GM21737 (cell line): ENCODE results near the gene HMGXB3.

ENCODE experiments used
- ATAC-seq: cut with Tn5 transposase; IDR thresholded peaks from one replicate; pipeline ENCODE4 v1.9.1; 2021; ENCODE audit warnings: mild to moderate bottlenecking, moderate library complexity; ENCODE audit not compliant: unreplicated experiment

Gene HMGXB3

DNA sequence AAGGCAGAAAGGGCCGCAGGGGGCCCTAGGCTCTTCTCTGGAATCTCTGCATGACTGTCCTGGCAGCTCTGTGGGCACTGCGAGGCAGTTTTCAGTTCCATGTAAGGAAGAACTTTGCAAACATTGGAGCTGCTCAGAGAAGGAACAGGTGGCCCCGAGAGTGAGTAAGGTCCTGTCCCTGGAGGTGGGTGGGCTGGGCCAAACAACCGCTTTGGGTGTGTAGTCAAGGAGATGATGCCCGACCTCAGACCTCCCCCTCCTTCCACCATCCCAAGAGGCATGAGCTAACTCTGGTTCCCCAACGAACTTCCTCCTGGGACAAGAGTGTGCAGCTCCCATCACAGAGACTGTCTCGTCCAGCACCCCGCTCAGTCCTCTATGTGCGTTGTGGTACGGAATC, 65.3 kb downstream of the HMGXB3 start:
- no peak for ATAC-seq

DNA sequence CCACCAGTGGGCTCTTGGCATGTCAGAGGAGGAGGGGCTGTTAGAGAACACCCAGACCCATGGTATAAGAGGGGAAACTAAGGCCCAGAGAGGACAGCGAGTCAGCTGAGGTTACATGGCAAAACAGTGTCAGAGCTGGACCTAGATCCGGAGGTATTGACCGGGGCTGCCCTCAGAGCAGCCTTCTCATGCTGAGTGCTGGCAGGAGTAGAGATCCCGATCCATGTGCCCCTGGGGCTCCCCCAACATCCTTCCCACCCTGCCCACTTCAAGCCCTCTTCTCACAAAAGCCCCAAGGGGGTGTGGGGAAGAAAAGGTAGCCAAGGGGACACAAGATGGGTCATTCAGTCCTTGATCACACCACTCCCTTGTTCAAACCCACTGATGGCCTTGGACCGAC, 65.9 kb downstream of the HMGXB3 start:
- no peak for ATAC-seq

DNA sequence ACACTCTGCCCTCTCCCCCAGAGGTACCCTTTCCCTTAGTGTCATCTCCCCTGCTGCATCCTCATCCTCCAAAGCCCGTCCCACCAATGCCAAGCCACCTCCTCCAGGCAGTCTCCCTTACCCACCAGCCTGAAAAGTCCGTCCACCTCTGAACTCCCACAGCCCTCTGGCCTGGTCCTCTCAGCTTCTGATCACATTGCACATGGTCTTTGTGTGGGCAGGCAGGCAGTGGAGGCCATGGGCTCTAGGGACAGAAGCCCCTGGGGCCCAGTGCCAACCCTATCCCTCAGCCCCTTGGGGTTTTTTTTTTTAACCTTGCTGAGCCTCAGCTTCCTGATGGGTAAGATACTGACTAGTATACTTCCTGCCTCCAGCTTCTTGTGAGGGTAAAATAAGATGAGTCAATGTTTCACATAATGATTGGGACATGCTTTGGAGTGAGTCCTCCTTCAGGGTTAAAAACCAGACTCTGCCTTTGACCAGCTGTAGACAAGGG, 66.4 kb downstream of the HMGXB3 start:
- peak; percentile 50 for ATAC-seq

DNA sequence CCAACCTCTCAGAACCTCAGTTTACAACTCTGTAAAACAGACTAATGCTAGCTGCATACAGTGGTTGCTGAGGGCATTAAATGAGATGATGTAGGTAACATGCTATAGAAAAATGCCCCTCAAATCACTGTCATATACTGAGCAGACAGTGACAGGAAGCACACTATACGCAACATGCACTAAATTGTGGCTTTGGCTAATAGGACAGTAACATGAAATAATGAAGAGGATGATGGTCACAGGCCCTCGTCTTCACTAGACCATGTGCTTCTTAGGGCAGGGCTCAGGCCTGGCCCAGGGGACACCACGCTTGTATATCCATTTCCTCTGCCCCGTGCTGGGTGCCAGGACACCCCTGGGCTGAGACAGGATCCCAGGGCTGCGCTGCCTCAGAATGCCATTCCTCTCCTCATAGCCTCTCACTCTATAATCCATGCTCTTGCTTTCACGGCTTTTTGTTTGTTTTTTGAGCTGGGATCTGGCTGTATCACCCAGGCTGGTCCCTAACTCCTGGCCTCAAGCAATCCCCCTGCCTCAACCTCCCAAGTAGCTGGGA, 66.9 kb downstream of the HMGXB3 start:
- ATAC-seq, result peak; percentile 13

DNA sequence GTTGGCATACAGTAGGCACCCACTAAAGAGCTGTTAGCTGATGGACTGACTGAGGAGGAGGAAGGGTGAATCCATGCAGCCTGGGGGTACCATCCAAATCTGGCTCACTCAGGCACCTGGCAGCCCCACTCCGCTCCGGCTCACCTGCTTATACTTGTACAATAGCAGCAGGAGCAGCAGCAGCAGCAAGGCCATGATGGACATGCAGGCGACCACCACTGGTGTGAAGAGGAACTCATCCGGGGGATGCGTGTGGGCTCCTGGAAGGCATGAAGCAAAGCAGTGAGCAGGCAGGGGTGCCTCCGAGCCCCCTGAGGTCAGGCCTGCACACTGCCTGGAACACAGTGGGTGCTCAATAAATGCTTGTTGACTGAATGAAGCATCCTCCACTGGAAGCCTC, 67.5 kb downstream of the HMGXB3 start:
- no peak for ATAC-seq

DNA sequence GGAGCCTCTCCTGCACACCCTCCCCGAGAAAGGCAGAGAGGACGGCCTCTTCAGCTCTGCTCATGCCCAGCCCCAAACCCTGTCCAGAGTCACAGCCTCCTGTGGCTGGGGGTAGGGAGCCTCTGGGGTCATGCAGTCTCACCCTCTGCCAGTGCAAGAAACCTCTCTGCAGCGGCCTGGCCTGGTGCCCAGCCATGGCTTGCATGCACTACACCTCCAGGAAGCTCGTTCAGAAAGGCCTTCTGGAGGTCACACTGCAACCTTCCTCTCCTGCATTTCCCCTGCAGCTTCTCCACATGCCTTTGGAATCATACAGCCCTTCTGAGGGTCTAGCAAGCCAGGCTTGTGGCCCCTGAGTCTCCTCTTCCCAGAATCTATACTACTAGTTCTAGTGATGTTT, 67.9 kb downstream of the HMGXB3 start:
- no peak for ATAC-seq

DNA sequence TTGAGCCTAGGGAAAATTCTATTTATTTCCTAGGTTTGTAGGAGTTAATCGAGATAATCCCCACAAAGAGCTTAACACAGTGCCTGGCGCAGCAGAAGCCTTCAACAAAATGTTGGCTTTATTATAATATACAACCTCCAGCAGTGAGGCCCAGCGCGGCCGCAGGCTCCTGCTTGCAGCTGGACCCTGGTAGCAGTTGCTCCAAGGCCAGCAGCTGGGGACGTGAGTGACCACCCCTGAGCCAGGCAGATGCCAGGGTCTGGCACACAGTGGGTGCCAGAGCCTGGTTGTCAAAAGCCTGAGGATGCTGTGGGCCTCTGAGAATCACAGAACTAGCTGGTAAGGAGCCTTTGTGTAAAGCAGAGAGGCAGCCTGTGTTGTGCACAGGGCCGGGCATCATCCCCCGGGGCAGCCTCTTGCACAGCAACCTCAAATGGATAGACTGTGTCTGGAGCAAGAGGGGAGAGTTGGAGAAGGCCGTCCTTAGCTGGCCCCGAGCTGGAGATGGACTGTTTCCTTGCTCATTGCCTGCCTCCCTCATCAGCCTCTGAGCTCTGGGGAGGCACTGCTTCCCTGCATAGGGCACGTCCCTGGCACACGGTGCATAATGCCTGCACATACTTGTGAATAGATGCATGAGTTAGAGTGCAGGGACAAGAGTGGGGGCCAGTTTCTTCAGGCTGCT, 68.6 kb downstream of the HMGXB3 start:
- no peak for ATAC-seq

DNA sequence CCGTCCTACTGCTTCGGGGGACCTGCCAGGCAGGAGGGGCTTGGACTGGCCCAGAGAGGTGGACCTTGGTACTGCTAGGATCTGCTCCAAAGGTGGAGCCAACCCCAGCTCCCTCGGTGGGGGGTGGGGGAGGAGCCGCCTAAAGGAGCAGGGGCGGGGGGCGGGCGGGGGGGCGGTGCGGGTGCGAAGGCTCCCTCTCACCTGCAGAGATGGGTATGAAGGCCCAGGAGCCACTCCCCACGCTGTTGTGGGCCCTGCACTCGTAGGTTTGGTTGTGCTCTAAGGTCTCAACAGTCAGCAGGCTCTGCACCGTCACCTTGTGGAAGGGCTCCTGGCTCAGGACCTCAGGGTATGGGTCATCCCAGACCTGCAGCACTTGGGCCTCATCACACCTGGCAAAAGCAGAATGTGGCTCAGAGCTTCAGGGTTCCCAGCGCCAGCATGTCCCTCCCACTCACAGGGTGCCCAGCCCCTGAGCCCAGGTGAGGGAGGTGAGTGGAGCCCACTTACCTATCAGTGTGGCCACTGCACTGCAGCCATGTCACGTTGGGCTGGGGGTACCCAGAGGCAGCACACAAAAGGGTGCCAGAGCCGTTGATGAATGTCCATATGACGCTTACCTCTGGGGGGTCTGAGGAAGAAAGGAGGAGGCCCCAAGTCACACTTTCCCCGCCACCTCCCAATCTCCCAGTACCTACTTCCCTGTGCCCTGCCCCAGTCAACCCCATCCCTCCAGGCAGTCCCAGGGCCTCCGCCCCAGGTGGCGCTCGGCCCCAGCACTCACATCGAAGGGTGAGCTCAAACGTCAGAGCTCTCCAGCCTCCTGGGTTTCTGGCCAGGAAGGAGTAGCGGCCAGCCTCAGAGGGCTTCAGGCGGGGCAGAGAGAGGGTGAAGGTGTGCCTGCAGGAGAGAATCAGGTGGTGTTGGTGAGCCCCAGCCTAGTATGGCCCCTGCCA, 69.4 kb downstream of the HMGXB3 start:
- ATAC-seq, result no peak

DNA sequence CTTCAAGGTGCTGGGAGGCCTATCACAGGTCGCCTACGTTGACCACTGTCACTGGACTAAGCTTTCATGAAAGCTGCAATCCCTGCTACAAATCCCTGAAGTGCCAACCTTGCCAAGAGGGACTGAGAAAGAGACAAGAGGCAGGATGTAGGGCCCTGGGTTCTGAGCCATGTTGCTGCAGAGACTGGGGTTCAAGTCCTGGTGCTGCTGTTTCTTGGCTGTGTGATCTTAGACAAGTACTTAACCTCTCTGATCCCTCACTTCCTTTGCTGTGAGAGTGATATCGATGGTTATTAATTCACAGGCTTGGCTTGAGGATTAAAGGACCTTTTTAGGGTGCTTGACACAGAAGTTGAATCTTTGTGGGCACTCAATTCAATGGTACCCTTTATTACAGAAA, 70.3 kb downstream of the HMGXB3 start:
- no peak for ATAC-seq

DNA sequence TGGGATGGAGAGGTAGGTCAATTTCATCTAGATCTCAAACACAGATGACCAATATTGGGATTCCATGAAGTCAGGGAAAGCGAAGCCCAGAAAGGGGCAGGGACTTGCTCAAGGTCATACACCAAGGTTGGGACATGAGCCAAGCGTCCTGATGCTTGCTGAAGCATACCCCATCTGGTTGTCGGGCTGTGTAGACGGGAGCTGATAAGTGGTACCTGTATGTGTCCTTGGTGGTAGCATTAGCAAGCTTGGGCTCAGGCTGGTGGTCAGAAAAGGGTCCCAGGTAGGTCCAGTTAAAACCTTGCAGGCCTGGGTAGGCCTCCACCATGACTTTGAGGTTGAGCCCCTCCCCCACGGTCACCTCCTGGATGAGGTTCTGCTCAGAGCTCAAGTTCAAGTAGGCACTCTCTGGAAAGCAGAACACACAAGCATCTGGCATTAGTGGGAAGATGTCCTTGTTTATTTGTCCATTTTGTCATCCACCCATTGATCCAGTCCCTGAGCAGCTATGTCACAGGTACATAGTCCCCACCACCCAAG, 72.6 kb downstream of the HMGXB3 start:
- no peak for ATAC-seq

DNA sequence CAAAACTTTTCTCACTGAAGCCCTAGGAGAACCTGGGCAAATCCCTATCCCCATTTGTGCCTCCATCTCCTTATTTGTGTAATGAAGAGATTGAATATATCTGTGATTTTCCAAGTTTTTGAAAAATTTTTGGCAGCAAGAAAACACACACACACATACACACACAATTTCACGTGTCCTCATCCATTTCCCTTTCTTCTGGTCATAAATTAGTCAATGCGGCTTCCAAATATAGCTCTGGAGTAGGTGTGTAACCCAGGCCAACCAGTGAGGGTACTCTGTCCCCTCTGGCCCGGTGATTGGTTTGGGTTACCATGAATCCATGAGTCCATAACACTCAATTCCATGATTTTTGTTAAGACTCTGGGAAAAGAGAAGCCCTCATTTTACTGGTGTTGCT, 73.1 kb downstream of the HMGXB3 start:
- ATAC-seq, result no peak

DNA sequence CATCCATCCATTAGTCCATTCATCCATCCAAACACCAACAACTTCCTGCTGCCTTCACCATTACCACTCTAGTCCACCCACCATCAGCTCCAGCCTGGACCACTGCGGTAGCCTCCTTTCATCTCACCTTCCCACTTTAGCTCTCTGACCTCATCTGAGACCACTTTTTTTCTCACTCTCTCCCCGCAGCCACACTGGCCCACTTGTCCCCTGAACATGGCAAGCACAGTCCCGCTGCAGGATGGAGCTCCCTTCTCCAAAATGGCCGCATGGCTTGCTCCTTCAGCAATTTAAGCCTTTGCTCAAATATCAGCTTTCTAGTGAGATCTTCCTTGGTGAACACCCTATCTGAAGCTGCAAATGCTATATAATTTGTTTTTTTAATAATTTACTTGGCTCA, 74.7 kb downstream of the HMGXB3 start:
- no peak for ATAC-seq

DNA sequence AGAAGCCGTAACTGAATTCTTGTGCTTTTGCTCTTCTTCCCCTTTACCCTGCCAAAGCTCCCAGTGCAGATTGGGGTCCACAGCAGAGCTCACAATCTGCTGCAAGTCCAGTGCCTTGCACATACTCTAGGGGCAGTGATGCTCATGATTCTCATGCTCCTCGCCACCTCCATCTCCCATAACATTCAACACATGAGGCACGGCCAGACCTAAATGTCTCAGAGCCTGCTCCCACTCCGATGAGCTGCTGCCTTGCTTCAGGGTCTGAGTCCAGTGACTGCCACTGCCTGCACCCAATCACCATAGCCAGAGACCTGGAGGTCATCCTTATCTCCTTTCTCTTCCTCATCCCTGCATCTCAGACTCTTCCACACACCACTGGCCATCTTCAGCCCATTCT, 75.3 kb downstream of the HMGXB3 start:
- no peak for ATAC-seq

DNA sequence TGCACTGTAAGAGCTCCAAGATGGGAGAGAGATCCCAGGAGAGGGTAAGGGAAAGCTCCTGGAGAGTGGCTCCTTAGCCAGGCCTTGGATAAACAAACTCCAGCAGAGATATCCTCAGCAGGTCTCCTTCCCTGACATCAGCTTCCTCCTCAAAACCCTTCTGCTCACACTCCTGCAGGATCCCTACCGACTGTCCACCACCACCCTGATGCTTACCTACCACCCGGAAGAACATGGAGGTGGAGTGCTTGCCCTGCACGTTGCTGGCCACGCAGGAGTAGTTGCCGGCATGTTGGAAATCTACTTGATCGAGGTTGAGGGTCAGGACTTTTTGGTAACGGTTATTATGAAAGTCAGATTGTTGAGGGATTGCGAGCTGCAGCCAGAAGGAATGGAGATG, 76.5 kb downstream of the HMGXB3 start:
- no peak for ATAC-seq

DNA sequence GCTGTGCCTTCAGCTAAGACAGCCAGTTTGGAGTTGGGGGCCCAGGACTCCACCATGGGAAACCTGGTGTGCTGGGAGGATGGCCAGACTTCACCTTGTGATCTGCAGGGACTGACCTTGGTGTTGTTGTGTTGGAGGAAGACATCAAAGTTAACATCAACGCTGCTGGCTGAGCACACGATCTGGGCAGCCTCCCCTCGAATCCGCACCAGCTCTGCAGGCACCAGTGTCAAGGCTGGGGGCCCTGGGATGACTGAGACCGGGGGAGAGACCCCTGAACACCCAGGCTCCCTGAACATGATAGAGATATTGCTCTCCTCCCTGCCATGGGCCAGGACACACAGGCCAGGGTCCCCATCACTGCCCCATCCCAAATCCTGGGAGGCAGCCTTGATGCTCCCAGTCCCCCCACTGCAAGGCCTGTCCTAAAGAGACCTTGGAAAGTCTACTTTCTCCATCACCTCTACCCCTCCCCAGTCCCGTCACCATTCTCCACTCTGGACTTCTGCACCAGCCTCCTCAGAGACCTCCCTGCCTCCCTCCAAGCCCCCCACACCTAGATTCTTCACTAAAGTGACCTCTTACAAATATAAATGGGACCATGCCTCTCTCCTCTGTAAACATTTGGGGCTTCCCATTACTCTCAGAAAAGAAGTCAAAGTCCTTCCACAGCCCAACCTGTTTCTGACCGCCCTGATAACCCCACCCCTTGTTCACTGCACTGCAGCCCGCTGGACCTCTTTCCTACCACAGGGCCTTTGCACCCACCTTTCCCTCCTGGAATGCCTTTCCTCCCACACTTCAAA, 77.7 kb downstream of the HMGXB3 start:
- ATAC-seq, result no peak

DNA sequence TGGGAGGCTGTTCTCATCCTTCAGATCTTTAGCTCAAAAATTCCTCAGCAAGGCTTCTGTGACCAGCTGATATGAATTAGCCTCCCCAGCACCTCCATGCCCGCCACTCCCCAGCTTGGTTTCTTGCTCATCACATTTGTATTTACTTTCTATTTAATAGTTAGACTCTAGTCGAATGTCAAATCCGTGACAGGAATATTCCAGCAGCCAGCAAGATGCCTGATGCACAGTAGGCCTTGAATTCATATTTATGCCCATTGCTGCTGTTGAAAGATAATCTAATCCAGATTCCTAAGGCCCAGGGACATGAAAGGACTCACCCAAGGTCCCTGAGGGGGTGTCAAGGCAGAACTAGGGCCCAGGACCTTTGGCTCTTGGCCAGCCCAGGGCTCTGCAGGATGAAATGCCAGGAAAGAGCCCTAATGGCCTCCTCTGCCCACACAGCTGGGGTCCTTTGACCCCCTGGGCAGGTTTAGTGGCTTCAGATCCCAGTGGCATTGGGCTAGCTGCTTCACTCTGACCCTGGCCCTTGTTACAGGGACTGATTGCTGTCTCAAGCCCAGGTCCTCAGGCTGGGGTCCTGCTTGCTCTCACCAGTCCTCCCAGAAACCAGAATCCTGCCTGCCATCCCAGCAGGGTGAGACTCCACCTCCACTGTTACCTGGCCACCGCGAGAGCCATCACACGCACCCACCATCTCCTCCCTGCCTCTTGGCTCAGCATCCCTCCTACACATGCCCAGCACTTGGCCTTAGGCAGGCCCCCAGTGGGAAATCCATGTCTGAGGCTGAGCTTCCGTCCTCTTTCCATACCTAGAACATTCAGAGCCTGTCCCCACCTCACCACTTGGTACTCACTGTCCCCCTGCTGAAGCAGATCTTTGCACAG, 78.5 kb downstream of the HMGXB3 start:
- ATAC-seq, result no peak

DNA sequence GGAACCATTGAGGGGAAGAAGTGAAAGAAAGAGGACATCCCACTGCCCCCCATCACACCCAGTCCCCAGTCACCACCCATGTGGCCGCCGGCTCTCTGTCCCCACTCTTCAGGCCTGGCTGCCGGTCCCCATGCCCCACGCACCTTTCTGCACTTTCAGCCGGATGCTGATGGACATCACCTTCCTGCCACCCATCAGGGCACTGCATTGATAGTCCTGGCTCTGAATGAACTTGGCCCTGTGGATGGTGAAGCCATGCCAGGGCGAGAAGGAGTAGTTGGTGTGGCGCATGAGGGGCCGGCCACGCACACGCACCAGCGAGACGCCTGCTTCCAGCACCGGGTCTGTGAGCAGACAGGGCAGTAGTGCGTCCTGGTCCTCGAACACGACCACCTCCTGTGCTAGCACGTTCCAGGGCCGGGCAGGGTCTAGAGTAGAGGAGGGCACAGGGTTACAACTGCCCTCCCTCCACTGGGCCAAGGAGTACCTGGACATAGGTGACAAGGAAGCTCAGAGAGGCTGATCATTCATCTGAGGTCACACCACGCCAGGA, 79.4 kb downstream of the HMGXB3 start:
- no peak for ATAC-seq

DNA sequence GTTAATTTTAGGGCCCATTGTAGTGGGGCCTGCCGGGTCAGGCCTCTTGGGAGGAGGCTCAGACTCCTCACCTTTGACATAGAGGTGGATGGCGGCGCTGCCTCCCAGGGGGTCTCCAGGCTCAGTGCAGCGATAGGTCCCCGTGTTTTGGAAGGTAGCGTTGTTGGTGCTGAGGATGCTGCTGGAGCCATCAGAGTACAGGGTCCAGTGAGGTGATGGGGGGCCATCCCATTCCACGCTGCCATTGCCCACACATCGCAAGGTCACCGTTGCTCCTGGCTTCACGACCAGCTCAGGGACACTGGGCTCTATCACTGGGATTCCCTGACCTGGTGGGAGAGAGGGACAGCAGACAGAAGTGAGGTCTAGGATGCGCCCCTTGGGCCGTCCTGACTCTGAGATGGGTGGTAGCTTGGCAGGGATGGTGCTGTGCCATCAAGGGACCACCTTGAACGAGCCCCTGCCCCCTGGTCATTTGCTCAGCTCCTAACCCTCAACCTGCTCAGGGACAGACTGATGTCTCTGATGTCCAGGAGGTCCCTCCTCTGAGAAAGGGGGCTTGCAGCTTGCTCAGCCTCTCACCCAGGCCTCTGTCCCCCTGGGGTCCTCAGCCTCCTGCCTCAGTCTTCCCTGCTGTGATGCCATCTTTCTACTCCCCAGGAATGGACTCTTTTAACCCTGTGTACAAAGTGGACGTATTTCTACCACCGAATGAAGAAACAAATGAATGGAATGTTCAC, 80.3 kb downstream of the HMGXB3 start:
- ATAC-seq, result no peak
